CD4-positive, alpha-beta T cell (primary cell): ENCODE measurements around the gene DBNDD1. TPM values are rescaled to one million over a fixed set of nuclear protein-coding genes. Genes with fewer than 3 reads are reported as not detected.

Experiments
- ATAC-seq: fragments of 200-7000 bp; cut with Tn5 transposase; one replicate; pipeline ENCODE4 v1.10.0; 2022; ENCODE audit warnings: mild to moderate bottlenecking; ENCODE audit not compliant: poor library complexity
- CTCF ChIA-PET: fragments of 350-600 bp; sonication (Branson Sonifier 250); formaldehyde crosslinking; loops from one replicate; lab custom pipeline; 2021; ENCODE audit warnings: antibody characterized with exemption, inconsistent platforms; lab: Charles Lee
- POLR2A ChIA-PET: fragments of 350-600 bp; sonication (Branson Sonifier 250); formaldehyde crosslinking; loops from one replicate; lab custom pipeline; 2021; ENCODE audit warnings: antibody characterized with exemption, inconsistent platforms; lab: Charles Lee
- DNase-seq, 14 experiments: peaks; one replicate each; pipeline ENCODE4 v3.0.0-alpha.2; 2013 to 2020; ENCODE audit warnings: mixed read lengths in 2 of 14
- H3K27ac ChIP-seq, 2 donors: one replicate each; pipeline versions ENCODE4 v1.5.1 to v1.7.0; 2013; ENCODE audit warnings: low read length in 2 of 2, low read depth in 1 of 2, mild to moderate bottlenecking in 1 of 2
- H3K27me3 ChIP-seq, 2 experiments: 1 replicate in 1 of 2; 2 replicates in 1 of 2; pipeline versions ENCODE4 v1.6.1 to v1.7.0; 2013; ENCODE audit warnings: low read length in 2 of 2, control low read depth in 1 of 2, mild to moderate bottlenecking in 1 of 2, moderate library complexity in 1 of 2; ENCODE audit not compliant: insufficient read depth in 2 of 2, control insufficient read depth in 1 of 2
- H3K36me3 ChIP-seq: one replicate; pipeline ENCODE4 v1.6.1; 2013; ENCODE audit warnings: low read length, control low read depth; ENCODE audit not compliant: insufficient read depth
- H3K4me1 ChIP-seq: one replicate; pipeline ENCODE4 v1.6.1; 2013; ENCODE audit warnings: low read length, control low read depth; ENCODE audit not compliant: insufficient read depth
- H3K4me3 ChIP-seq: one replicate; pipeline ENCODE4 v1.5.1; 2013; ENCODE audit warnings: mild to moderate bottlenecking, low read length, moderate library complexity
- H3K9me3 ChIP-seq, 2 experiments: 1 replicate in 1 of 2; 2 replicates in 1 of 2; pipeline versions ENCODE4 v1.6.1 to v1.7.0; 2013; ENCODE audit warnings: low read length in 2 of 2, mild to moderate bottlenecking in 2 of 2, control low read depth in 1 of 2, moderate library complexity in 1 of 2; ENCODE audit not compliant: control insufficient read depth in 1 of 2, insufficient read depth in 1 of 2
- H3K27ac Mint-ChIP-seq: one replicate; pipeline ENCODE4 v1.8.0; 2020; ENCODE audit warnings: mixed read lengths
- H3K27me3 Mint-ChIP-seq: one replicate; pipeline ENCODE4 v1.8.0; 2021; ENCODE audit warnings: mixed read lengths
- H3K36me3 Mint-ChIP-seq: one replicate; pipeline ENCODE4 v1.8.0; 2021; ENCODE audit warnings: low read depth, mixed read lengths
- H3K4me1 Mint-ChIP-seq: one replicate; pipeline ENCODE4 v1.8.0; 2021; ENCODE audit warnings: low read depth, mixed read lengths
- H3K4me3 Mint-ChIP-seq: one replicate; pipeline ENCODE4 v1.8.0; 2020; ENCODE audit warnings: mild to moderate bottlenecking, mixed read lengths
- H3K9me3 Mint-ChIP-seq: one replicate; pipeline ENCODE4 v1.8.0; 2020; ENCODE audit warnings: mixed read lengths
- intact Hi-C, 2 experiments: fragments of 100-400 bp; cut with DNase I in 1 of 2; cut with micrococcal nuclease in 1 of 2; formaldehyde crosslinking; loops; one replicate each; pipeline versions ENCODE4 v1.15.1 to v1.9.0; 2023 to 2025; cut with DNase I, micrococcal nuclease
- total RNA-seq, 174 experiments: library from RNA in 2 of 174; stranded (reverse) in 2 of 174; gene quantifications; one replicate each; pipeline ENCODE4 v1.2.3 and lab custom pipeline; 2021 to 2026
- TF ChIP-seq, protein P1 (sequence below): fragments of 200-600 bp; IDR thresholded peaks from one replicate; pipeline ENCODE4 v1.8.0; 2022; ENCODE audit warnings: antibody characterized with exemption, mild to moderate bottlenecking

DBNDD1 gene
- total RNA-seq, 2 experiments from 2014 or later: 2.6 to 2.8 TPM

DNA sequence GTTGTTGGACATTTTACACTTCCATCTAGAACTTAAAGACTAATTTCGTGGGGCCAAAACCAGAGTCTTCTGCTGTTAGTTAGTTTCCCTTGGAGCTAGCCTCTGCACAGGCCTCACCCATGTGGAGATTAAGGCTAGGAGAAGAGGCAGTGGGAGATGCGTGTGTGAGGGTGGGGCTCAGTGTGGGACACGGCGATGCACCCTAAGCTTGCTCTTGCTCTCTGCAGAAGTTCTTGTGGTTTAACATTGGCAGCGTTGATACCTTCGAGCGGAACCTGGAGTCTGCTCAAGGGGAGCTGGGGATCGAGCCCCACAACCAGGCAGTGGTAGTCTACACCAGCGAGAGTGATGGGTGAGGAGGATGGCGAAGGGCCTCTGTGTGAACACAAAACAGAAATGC is 34.0 kb downstream of the DBNDD1 start:
- Histone ChIP-seq H3K4me1 (no peaks in the 10 kb centered on the region), H3K27me3 (no peaks in the 10 kb centered on the region), H3K9me3 (no peaks in the 10 kb centered on the region), H3K36me3 (peaks cover 79% of the 10 kb centered on the region), H3K4me3 (no peak overlapping the region), H3K27ac (no peak overlapping the region)
- no peak overlapping the region for H3K4me3 Mint-ChIP-seq
- no peaks in the 10 kb centered on the region for H3K9me3 Mint-ChIP-seq
- ATAC-seq (no peak), DNase-seq (no peak)
- H3K4me1 Mint-ChIP-seq: no peaks in the 10 kb centered on the region
- H3K27me3 Mint-ChIP-seq: no peaks in the 10 kb centered on the region
- POLR2A ChIA-PET: no interaction called here
- TF ChIP-seq, protein P1, sequence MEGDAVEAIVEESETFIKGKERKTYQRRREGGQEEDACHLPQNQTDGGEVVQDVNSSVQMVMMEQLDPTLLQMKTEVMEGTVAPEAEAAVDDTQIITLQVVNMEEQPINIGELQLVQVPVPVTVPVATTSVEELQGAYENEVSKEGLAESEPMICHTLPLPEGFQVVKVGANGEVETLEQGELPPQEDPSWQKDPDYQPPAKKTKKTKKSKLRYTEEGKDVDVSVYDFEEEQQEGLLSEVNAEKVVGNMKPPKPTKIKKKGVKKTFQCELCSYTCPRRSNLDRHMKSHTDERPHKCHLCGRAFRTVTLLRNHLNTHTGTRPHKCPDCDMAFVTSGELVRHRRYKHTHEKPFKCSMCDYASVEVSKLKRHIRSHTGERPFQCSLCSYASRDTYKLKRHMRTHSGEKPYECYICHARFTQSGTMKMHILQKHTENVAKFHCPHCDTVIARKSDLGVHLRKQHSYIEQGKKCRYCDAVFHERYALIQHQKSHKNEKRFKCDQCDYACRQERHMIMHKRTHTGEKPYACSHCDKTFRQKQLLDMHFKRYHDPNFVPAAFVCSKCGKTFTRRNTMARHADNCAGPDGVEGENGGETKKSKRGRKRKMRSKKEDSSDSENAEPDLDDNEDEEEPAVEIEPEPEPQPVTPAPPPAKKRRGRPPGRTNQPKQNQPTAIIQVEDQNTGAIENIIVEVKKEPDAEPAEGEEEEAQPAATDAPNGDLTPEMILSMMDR: no peak
- CTCF ChIA-PET: no interaction called here
- peaks cover 65% of the 10 kb centered on the region for H3K36me3 Mint-ChIP-seq
- H3K27ac Mint-ChIP-seq: no peak overlapping the region
- intact Hi-C loops: no loop called here

GRCh38 chr16:89984216-89984615 is 35.0 kb downstream of the DBNDD1 start:
- Histone ChIP-seq H3K27ac (no peak overlapping the region), H3K9me3 (no peaks in the 10 kb centered on the region), H3K4me3 (no peak overlapping the region), H3K27me3 (no peaks in the 10 kb centered on the region), H3K4me1 (no peaks in the 10 kb centered on the region), H3K36me3 (peaks cover 84% of the 10 kb centered on the region)
- Mint-ChIP-seq H3K27me3 (no peaks in the 10 kb centered on the region), H3K4me1 (no peaks in the 10 kb centered on the region), H3K9me3 (no peaks in the 10 kb centered on the region), H3K36me3 (peaks cover 73% of the 10 kb centered on the region), H3K27ac (no peak overlapping the region), H3K4me3 (no peak overlapping the region)
- CTCF ChIA-PET: no interaction called here
- DNase-seq (no peak), ATAC-seq (no peak)
- POLR2A ChIA-PET: no interaction called here
- TF ChIP-seq, protein P1: no peak
- intact Hi-C loops: no loop called here

- Histone ChIP-seq H3K27me3 (no peaks in the 10 kb centered on the region), H3K36me3 (peaks cover 82% of the 10 kb centered on the region), H3K9me3 (no peaks in the 10 kb centered on the region), H3K4me3 (no peak overlapping the region), H3K27ac (no peak overlapping the region), H3K4me1 (no peaks in the 10 kb centered on the region)
- ChIA-PET POLR2A (interaction anchor here (0.7 kb wide), 1 partner anchor 11 kb away, joined by 3 read pairs; no protein-coding TSS in a partner anchor), CTCF (no interaction called here)
- DNase-seq (no peak), ATAC-seq (no peak)
- no peak overlapping the region for H3K27ac Mint-ChIP-seq
- peaks cover 75% of the 10 kb centered on the region for H3K36me3 Mint-ChIP-seq
- H3K9me3 Mint-ChIP-seq: no peaks in the 10 kb centered on the region
- TF ChIP-seq, protein P1: no peak
- no peaks in the 10 kb centered on the region for H3K27me3 Mint-ChIP-seq
- intact Hi-C loops: no loop called here
- H3K4me1 Mint-ChIP-seq: no peaks in the 10 kb centered on the region
- H3K4me3 Mint-ChIP-seq: no peak overlapping the region
These were observed 35.7 kb downstream of the DBNDD1 start for GRCh38 chr16:89983536-89983935.
